GM12878 (cell line): ENCODE measurements around the gene FATE1. TPM values are rescaled to one million over a fixed set of nuclear protein-coding genes. Genes with fewer than 3 reads are reported as not detected.

ENCODE experiments used
- ATAC-seq: fragments of 200-7000 bp; cut with Tn5 transposase; 3 replicates; pipeline ENCODE4 v1.9.1; 2020; ENCODE audit warnings: mild to moderate bottlenecking, moderate library complexity
- BruUV-seq: library from RNA; stranded (reverse); fragments of 400-500 nt; replicated peaks from 2 replicates; lab custom pipeline; 2021; lab: Mats Ljungman, UMichigan
- CTCF ChIA-PET: fragments of 300-600 bp; sonication (Branson Sonifier 250); formaldehyde crosslinking; extraction: SDS; loops from one replicate; lab custom pipeline; 2021; ENCODE audit warnings: inconsistent platforms; lab: Yijun Ruan, JAX
- POLR2A ChIA-PET: fragments of 350-600 bp; formaldehyde crosslinking; extraction: SDS; loops from one replicate; lab custom pipeline; 2021; ENCODE audit warnings: inconsistent platforms; lab: Charles Lee
- RAD21 ChIA-PET: fragments of 300-600 bp; sonication (Branson Sonifier 250); formaldehyde crosslinking; loops from one replicate; lab custom pipeline; 2023; ENCODE audit warnings: antibody characterized with exemption; ENCODE audit not compliant: unreplicated experiment; lab: Charles Lee
- SMC1A ChIA-PET: fragments of 300-600 bp; sonication (Branson Sonifier 250); formaldehyde crosslinking; loops from one replicate; lab custom pipeline; 2023; ENCODE audit not compliant: unreplicated experiment, uncharacterized antibody; lab: Charles Lee
- DNase-seq: peaks from one replicate; pipeline ENCODE4 v3.0.0-alpha.2; 2011; ENCODE audit warnings: low read depth, low spot score
- FAIRE-seq: peaks from 3 replicates; lab custom pipeline; 2011; peaks lifted over from hg19 to GRCh38; lab: Jason Lieb, UNC
- H2AFZ ChIP-seq: 2 replicates; pipeline ENCODE4 v1.6.0; 2011; ENCODE audit warnings: low read depth, low read length, control low read depth; ENCODE audit not compliant: control insufficient read depth
- H3K27ac ChIP-seq: 2 replicates; pipeline ENCODE4 v1.5.1; 2011; ENCODE audit warnings: control low read depth; ENCODE audit not compliant: control insufficient read depth, insufficient read depth
- H3K27me3 ChIP-seq, 2 experiments: replicated peaks in 1 of 2; 2 replicates each; pipeline versions ENCODE4 v1.6.0 to v1.6.1; 2011; ENCODE audit warnings: low read length in 1 of 2; ENCODE audit not compliant: control insufficient read depth in 2 of 2, insufficient read depth in 2 of 2
- H3K36me3 ChIP-seq, 2 experiments: 2 replicates each; pipeline ENCODE4 v1.5.1; 2011; ENCODE audit warnings: low read length in 1 of 2; ENCODE audit not compliant: control insufficient read depth in 2 of 2, insufficient read depth in 2 of 2
- H3K4me1 ChIP-seq: 2 replicates; pipeline ENCODE4 v1.6.1; 2011; ENCODE audit warnings: mild to moderate bottlenecking, low read length, moderate library complexity, mixed read lengths; ENCODE audit not compliant: control insufficient read depth, insufficient read depth
- H3K4me2 ChIP-seq: 2 replicates; pipeline ENCODE4 v1.6.0; 2011; ENCODE audit warnings: control low read depth; ENCODE audit not compliant: control insufficient read depth, insufficient read depth
- H3K4me3 ChIP-seq: fragments of 200-600 bp; sonication (generic); 2 replicates; pipeline ENCODE4 v1.5.1; 2016
- H3K79me2 ChIP-seq: 2 replicates; pipeline ENCODE4 v1.6.0; 2011; ENCODE audit warnings: low read length; ENCODE audit not compliant: control insufficient read depth, insufficient read depth
- H3K9ac ChIP-seq: 2 replicates; pipeline ENCODE4 v1.8.0; 2011; ENCODE audit warnings: low read length, control low read depth, mixed read lengths; ENCODE audit not compliant: control insufficient read depth, insufficient read depth
- H3K9me3 ChIP-seq: replicated peaks from 3 replicates; pipeline ENCODE4 v1.5.1; 2011; ENCODE audit warnings: mild to moderate bottlenecking, low read length; ENCODE audit not compliant: control insufficient read depth, insufficient read depth
- H4K20me1 ChIP-seq: 2 replicates; pipeline ENCODE4 v1.6.0; 2011; ENCODE audit not compliant: control insufficient read depth, insufficient read depth
- ATF7 ChIP-seq: fragments of 450-650 bp; IDR thresholded peaks from 2 replicates; pipeline ENCODE4 v1.6.1; 2016; ENCODE audit warnings: low read depth, mild to moderate bottlenecking
- CBX3 ChIP-seq: fragments of 200-600 bp; sonication (generic); IDR thresholded peaks from 2 replicates; pipeline ENCODE4 v1.6.1; 2016; ENCODE audit warnings: low read depth, borderline replicate concordance
- GABPA ChIP-seq: IDR thresholded peaks from 2 replicates; pipeline ENCODE4 v1.6.1; 2014; ENCODE audit warnings: antibody characterized with exemption, low read depth, mild to moderate bottlenecking, inconsistent platforms
- HSF1 ChIP-seq: fragments of 150-350 bp; IDR thresholded peaks from 2 replicates; pipeline ENCODE4 v1.6.1; 2014; ENCODE audit warnings: mild to moderate bottlenecking, low read depth, low read length
- KAT2A ChIP-seq: conservative IDR thresholded peaks from 2 replicates; pipeline ENCODE4 v1.6.1; 2011; ENCODE audit warnings: low read depth, low read length; ENCODE audit not compliant: control insufficient read depth
- NR2F1 ChIP-seq: fragments of 450-650 bp; conservative IDR thresholded peaks from 2 replicates; pipeline ENCODE4 v1.6.1; 2017; ENCODE audit warnings: mild to moderate bottlenecking
- POLR2AphosphoS2 ChIP-seq: IDR thresholded peaks from 2 replicates; pipeline ENCODE4 v1.6.1; 2011; ENCODE audit warnings: low read depth, mild to moderate bottlenecking, low read length, improper control_type of control experiment, moderate library complexity
- RB1 ChIP-seq: fragments of 450-650 bp; formaldehyde crosslinking; IDR thresholded peaks from 2 replicates; pipeline ENCODE4 v1.6.1; 2017; ENCODE audit warnings: mild to moderate bottlenecking, borderline replicate concordance
- TCF12 ChIP-seq: IDR thresholded peaks from 2 replicates; pipeline ENCODE4 v1.6.1; 2011; ENCODE audit warnings: low read depth, mild to moderate bottlenecking, low read length
- WGBS: methylation state at CpG from one replicate; pipeline ENCODE4 v1.1.6; 2016; ENCODE audit warnings: low lambda C conversion rate; ENCODE audit not compliant: insufficient replicate concordance, insufficient coverage; ENCODE audit errors: missing lambda C conversion rate; 5-methylcytosine and 5-hydroxymethylcytosine counted together
- in situ Hi-C: fragments of 300-500 bp; cut with MboI; formaldehyde crosslinking; loops from 9 replicates; pipeline ENCODE4 v1.14.3; 2018; ENCODE audit warnings: mixed read lengths
- intact Hi-C: fragments of 100-400 bp; cut with micrococcal nuclease; formaldehyde crosslinking; loops from one replicate; pipeline ENCODE4 v1.14.2; 2022; ENCODE audit not compliant: unreplicated experiment
- polyA plus RNA-seq, 11 experiments: library from polyadenylated mRNA; depleted of rRNA in 4 of 11; unstranded in 6 of 11; stranded (reverse) in 5 of 11; fragments of >200 nt; fragmentation: Nextera tagmentation in 4 of 11; fragmentation: Illumina TruSeq in 1 of 11; extraction: Ambion mirVana in 4 of 11; extraction: Trizol in 1 of 11; gene quantifications; 1 replicate in 1 of 11; 2 replicates in 10 of 11; pipeline versions ENCODE4 v1.2.1 to v1.2.3, GENCODE V29; 2011 to 2016; ENCODE audit warnings: inconsistent platforms in 2 of 11, missing spikeins in 2 of 11, low read depth in 1 of 11
- total RNA-seq, 4 experiments: library from RNA; depleted of rRNA in 3 of 4; stranded (reverse); fragments of >200 nt in 3 of 4; fragmentation: Illumina TruSeq in 1 of 4; extraction: Trizol in 1 of 4; gene quantifications; 2 replicates each; pipeline versions ENCODE4 v1.2.1 to v1.2.3, GENCODE V29; 2013 to 2021
- TF ChIP-seq, protein P1 (sequence below), 3 experiments: IDR thresholded peaks in 2 of 3; conservative IDR thresholded peaks in 1 of 3; 2 replicates each; pipeline ENCODE4 v1.5.1; 2011; ENCODE audit warnings: low read depth in 3 of 3, low read length in 3 of 3, mild to moderate bottlenecking in 3 of 3, control low read depth in 2 of 3, moderate library complexity in 2 of 3, inconsistent platforms in 1 of 3, mixed read lengths in 1 of 3; ENCODE audit not compliant: control insufficient read depth in 2 of 3, insufficient read depth in 1 of 3; ENCODE audit errors: extremely low read depth in 1 of 3
- TF ChIP-seq, protein P2 (sequence below): fragments of 450-650 bp; formaldehyde crosslinking; IDR thresholded peaks from 2 replicates; pipeline ENCODE4 v1.4.0; 2020; ENCODE audit warnings: mild to moderate bottlenecking, moderate library complexity
- TF ChIP-seq, protein P3 (sequence below): fragments of 450-650 bp; IDR thresholded peaks from 2 replicates; pipeline ENCODE4 v1.6.1; 2016; ENCODE audit warnings: mild to moderate bottlenecking

The FATE1 gene
- total and polyA plus RNA-seq, 10 of the 15 experiments (the other 5 are each of a cell fraction or from before 2014, with no cell fraction given) = 0.26 to 0.28 TPM; not detected in 8

GRCh38 chrX:151724563-151725337, 8.9 kb downstream of the FATE1 start (continued):
- TF ChIP-seq, protein P1, sequence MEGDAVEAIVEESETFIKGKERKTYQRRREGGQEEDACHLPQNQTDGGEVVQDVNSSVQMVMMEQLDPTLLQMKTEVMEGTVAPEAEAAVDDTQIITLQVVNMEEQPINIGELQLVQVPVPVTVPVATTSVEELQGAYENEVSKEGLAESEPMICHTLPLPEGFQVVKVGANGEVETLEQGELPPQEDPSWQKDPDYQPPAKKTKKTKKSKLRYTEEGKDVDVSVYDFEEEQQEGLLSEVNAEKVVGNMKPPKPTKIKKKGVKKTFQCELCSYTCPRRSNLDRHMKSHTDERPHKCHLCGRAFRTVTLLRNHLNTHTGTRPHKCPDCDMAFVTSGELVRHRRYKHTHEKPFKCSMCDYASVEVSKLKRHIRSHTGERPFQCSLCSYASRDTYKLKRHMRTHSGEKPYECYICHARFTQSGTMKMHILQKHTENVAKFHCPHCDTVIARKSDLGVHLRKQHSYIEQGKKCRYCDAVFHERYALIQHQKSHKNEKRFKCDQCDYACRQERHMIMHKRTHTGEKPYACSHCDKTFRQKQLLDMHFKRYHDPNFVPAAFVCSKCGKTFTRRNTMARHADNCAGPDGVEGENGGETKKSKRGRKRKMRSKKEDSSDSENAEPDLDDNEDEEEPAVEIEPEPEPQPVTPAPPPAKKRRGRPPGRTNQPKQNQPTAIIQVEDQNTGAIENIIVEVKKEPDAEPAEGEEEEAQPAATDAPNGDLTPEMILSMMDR (IDR thresholded peaks at IDR 0.05 in 2 of 3, conservative IDR thresholded peaks at IDR 0.05 in 1 of 3; ENCODE audit: control insufficient read depth in 2 of 3, extremely low read depth in 1 of 3, insufficient read depth in 1 of 3, low read depth in 3 of 3, low read length in 3 of 3) = no peak
- no peak for TF ChIP-seq CBX3
- TF ChIP-seq, protein P2, sequence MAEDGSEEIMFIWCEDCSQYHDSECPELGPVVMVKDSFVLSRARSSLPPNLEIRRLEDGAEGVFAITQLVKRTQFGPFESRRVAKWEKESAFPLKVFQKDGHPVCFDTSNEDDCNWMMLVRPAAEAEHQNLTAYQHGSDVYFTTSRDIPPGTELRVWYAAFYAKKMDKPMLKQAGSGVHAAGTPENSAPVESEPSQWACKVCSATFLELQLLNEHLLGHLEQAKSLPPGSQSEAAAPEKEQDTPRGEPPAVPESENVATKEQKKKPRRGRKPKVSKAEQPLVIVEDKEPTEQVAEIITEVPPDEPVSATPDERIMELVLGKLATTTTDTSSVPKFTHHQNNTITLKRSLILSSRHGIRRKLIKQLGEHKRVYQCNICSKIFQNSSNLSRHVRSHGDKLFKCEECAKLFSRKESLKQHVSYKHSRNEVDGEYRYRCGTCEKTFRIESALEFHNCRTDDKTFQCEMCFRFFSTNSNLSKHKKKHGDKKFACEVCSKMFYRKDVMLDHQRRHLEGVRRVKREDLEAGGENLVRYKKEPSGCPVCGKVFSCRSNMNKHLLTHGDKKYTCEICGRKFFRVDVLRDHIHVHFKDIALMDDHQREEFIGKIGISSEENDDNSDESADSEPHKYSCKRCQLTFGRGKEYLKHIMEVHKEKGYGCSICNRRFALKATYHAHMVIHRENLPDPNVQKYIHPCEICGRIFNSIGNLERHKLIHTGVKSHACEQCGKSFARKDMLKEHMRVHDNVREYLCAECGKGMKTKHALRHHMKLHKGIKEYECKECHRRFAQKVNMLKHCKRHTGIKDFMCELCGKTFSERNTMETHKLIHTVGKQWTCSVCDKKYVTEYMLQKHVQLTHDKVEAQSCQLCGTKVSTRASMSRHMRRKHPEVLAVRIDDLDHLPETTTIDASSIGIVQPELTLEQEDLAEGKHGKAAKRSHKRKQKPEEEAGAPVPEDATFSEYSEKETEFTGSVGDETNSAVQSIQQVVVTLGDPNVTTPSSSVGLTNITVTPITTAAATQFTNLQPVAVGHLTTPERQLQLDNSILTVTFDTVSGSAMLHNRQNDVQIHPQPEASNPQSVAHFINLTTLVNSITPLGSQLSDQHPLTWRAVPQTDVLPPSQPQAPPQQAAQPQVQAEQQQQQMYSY (CRISPR knock-in tag) = no peak
- TF ChIP-seq, all 136 proteins: peak for 0

DNA sequence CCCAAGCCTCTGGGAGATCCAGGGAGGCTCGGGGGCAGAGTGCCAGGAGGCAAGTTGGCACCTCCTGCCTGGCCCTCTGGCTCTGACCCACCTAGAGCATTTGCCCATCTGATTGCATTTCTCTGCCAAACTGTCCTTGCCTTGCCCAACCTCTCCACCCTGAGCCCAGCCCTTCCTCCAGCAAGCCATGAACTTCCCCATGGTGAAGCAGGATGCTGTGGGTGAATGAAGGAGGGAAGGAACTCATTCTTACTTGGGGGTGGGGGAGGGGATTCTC, 9.4 kb downstream of the FATE1 start:
- no peak for FAIRE-seq
- SMC1A ChIA-PET = no interaction called here

More for the DNA sequence above, 9.4 kb downstream of the FATE1 start:
- no peaks in the 10 kb centered on the region for H3K79me2 ChIP-seq
- intact Hi-C loops = no loop called here
- POLR2A ChIA-PET = no interaction called here
- no peak overlapping the region for H3K9ac ChIP-seq
- RAD21 ChIA-PET = no interaction called here
- no peak for TF ChIP-seq ATF7
- no peak for TF ChIP-seq HSF1
- TF ChIP-seq RB1 = no peak
- no peak for TF ChIP-seq POLR2AphosphoS2
- no peak for TF ChIP-seq NR2F1
- TF ChIP-seq TCF12 = no peak
- no peak for TF ChIP-seq GABPA
- no peak for TF ChIP-seq KAT2A
- TF ChIP-seq, protein P3, sequence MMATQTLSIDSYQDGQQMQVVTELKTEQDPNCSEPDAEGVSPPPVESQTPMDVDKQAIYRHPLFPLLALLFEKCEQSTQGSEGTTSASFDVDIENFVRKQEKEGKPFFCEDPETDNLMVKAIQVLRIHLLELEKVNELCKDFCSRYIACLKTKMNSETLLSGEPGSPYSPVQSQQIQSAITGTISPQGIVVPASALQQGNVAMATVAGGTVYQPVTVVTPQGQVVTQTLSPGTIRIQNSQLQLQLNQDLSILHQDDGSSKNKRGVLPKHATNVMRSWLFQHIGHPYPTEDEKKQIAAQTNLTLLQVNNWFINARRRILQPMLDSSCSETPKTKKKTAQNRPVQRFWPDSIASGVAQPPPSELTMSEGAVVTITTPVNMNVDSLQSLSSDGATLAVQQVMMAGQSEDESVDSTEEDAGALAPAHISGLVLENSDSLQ = no peak
- TF ChIP-seq, all 136 proteins: peak for 0
- Histone ChIP-seq H2AFZ (no peak overlapping the region), H3K9me3 (no peaks in the 10 kb centered on the region), H3K36me3 (no peaks in the 10 kb centered on the region), H4K20me1 (no peaks in the 10 kb centered on the region), H3K4me2 (no peak overlapping the region), H3K27me3 (no peaks in the 10 kb centered on the region), H3K4me1 (no peaks in the 10 kb centered on the region), H3K4me3 (no peak overlapping the region), H3K27ac (no peak overlapping the region)
- CTCF ChIA-PET = no interaction called here
- no TSS peak for BruUV-seq
- WGBS = 0% methylated on average over 1 of the region's 1 CpG
- DNase-seq (no peak), ATAC-seq (no peak)
- in situ Hi-C loops = no loop called here
